ENCODE data around the gene SLC28A1.

DNA sequence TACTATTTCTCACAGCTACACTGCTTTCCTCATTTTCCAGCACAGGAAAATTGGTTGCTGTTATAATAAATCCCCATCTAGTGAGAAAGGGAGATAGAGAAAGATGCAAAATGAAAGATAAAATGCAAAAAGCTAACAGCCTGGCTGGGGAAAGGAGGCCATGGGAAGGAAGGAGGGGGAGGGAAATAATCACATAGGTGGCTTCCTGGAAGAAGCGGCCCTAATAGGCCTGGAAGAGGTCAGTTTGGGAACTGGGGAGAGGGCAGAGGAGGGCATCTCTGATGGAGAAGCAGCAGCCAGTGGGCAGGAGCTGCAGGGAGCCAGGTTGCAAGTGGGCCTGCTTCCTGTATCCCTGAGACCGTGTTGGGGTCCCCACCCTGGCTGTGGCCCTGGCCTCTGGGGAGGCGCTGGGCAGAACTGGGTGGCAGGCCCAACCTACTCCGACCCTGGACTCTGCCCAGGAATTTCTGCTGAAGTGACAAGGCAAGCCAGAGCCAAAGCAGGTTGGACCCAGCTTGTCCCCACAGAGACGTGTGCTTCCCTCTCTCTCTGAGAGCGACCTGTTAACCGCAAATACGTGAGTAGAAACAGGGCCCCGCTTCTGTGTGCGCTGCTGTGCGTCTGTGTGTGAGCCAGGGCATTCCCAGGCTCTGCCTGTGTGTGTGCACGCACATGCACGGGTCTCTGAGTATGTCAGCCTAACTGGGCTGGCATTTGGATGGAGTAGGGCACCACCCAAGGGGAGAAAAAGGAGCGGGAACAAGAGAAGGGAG, 1.9 kb downstream of the SLC28A1 start:
- TF ChIP-seq, protein P1, sequence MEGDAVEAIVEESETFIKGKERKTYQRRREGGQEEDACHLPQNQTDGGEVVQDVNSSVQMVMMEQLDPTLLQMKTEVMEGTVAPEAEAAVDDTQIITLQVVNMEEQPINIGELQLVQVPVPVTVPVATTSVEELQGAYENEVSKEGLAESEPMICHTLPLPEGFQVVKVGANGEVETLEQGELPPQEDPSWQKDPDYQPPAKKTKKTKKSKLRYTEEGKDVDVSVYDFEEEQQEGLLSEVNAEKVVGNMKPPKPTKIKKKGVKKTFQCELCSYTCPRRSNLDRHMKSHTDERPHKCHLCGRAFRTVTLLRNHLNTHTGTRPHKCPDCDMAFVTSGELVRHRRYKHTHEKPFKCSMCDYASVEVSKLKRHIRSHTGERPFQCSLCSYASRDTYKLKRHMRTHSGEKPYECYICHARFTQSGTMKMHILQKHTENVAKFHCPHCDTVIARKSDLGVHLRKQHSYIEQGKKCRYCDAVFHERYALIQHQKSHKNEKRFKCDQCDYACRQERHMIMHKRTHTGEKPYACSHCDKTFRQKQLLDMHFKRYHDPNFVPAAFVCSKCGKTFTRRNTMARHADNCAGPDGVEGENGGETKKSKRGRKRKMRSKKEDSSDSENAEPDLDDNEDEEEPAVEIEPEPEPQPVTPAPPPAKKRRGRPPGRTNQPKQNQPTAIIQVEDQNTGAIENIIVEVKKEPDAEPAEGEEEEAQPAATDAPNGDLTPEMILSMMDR (IDR thresholded peaks at IDR 0.05) = no peak
- TF ChIP-seq POLR2A (IDR thresholded peaks at IDR 0.05) = no peak
